Epithelial cell of esophagus (primary cell): Measurements from ENCODE around the gene ITGB2.

Source experiments
- DNase-seq: peaks from one replicate; pipeline ENCODE4 v3.0.0; 2010; ENCODE audit warnings: low read depth
- H3K4me3 ChIP-seq: 2 replicates; pipeline ENCODE4 v1.5.1; 2011; ENCODE audit warnings: mild to moderate bottlenecking, low read length, control low read depth
- TF ChIP-seq, protein P1 (sequence below): IDR thresholded peaks from 2 replicates; pipeline ENCODE4 v1.5.1; 2011; ENCODE audit warnings: low read depth, mild to moderate bottlenecking, low read length, control low read depth, inconsistent platforms; ENCODE audit not compliant: insufficient read depth; ENCODE audit errors: missing control alignments

Gene ITGB2

DNA sequence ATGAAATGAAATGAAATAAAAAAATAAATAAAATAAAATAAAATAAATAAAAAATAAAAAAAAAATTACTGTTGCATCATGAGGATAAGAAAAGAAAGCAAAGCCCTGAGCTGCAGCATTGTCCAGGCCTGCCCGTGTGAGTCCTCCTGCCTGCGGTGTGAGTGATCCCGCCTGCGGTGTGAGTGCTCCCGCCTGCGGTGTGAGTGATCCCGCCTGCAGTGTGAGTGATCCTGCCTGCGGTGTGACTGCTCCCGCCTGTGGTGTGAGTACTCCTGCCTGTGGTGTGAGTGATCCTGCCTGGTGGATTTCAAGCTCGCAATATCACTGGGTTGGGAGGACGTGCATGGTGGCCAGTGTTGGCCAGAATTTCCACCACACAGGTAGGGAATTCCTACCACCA, 24.8 kb downstream of the ITGB2 start:
- no peak overlapping the region for H3K4me3 ChIP-seq
- no peak for DNase-seq
- TF ChIP-seq, protein P1, sequence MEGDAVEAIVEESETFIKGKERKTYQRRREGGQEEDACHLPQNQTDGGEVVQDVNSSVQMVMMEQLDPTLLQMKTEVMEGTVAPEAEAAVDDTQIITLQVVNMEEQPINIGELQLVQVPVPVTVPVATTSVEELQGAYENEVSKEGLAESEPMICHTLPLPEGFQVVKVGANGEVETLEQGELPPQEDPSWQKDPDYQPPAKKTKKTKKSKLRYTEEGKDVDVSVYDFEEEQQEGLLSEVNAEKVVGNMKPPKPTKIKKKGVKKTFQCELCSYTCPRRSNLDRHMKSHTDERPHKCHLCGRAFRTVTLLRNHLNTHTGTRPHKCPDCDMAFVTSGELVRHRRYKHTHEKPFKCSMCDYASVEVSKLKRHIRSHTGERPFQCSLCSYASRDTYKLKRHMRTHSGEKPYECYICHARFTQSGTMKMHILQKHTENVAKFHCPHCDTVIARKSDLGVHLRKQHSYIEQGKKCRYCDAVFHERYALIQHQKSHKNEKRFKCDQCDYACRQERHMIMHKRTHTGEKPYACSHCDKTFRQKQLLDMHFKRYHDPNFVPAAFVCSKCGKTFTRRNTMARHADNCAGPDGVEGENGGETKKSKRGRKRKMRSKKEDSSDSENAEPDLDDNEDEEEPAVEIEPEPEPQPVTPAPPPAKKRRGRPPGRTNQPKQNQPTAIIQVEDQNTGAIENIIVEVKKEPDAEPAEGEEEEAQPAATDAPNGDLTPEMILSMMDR = no peak

DNA sequence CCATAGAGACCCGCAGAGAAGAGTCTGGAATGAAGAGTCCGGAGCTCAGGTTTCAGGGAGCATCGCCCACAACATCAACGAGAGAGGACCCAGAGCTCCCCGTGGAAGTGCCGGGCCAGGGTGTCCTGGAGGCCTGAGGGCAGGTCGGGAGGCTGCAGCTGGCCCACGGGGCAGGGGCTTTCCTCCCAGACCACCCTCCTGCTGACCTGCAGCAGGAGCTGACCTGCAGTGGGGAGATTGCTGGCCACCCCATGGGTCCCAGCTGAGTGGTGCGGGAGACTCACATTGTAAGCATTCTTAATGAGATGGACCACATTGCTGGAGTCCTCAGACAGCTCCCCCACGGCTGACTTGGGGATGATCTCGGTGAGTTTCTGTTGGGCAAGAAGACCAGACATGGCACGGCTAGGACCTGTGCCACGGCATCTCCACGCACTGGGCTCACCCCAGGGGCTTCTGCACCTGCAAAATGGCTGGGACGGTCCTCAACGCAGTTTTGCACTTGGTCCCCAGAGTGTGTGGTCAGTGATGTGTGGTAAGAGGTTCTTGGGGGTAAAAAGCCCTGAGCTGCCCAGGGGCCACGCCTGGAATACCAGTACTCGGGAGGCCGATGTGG, 25.9 kb downstream of the ITGB2 start:
- H3K4me3 ChIP-seq = no peak overlapping the region
- DNase-seq = no peak
- TF ChIP-seq, protein P1 = no peak

DNA sequence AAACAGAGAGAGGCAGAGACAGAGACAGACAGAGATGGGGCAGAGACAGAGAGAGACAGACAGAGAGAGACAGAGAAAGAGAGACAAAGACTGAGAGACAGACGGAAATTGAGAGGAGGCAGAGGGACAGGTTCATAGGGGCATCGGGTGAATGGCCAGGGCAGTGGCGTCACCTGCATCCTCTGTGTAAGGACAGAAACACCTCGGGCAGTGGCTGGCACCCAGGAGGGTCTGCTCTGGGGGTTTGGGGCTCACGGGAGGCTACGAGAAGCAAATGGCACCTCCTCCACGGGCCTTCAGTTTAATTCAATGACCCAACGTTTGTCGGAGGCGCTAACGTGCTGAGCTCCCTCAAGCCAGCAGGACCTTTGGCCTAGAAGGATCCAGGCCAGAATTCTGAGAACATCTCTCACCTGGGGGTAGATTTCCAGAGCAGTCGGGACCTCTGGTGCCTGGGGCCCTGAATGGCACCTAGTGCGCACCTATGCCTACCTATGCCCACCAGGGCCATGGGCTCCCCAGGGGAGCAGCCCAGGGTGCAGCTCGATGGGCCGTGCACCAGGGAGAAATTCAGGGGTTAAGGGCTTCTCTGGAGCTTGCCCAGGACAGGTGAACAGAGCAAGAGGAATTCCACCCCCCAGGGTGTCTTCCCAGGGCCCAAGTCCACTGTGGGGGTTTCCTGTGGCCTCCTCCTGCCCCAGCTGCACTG, 26.6 kb downstream of the ITGB2 start:
- TF ChIP-seq, protein P1 = no peak
- no peak overlapping the region for H3K4me3 ChIP-seq
- no peak for DNase-seq

DNA sequence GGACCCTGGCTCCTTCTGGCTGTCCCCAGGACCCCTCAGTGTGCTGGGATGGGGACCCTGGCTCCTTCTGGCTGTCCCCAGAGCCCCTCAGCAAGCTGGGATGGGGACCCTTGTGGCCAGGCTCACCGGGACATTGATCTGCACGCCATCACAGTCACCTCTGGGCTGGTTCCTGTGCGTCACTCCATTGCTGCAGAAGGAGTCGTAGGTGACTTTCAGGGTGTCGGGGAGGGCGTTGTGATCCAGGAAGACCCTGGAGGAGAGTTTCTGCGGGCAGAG, 27.5 kb downstream of the ITGB2 start:
- H3K4me3 ChIP-seq = no peak overlapping the region
- TF ChIP-seq, protein P1 = no peak
- no peak for DNase-seq

DNA sequence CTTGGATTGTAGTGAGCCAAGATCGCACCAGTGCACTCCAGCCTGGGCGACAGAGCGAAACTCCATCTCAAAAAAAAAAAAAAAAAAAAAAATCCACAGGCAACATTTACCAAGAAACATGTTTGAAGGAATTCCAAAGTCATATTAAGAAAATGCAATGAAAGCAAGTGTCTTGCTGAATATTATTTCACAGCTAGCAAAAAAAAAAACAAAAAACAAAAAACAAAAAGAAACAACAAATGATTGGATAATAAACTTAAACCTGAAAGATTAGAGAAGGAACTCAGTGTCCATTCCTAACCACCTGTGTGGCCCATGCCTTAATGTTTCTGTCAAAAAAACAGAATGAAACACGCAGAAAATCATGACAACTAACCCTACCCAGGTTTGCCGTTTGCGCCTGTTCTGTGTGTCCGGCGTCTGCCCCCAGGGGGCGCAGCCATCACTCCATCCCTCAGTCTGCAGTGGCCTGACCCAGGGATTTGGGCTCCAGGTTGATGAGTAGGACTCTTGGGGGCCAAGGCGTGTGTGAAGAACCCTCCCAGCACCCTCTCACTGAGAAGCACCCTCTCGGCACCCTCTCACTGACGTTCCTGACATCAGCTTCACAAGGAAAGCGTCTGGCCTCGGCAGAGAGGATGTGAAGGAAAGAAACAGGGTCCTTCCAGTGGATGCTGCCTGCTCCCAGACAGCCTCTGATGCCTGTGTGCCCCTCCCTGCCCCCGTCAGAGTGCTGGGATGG, 28.0 kb downstream of the ITGB2 start:
- no peak overlapping the region for H3K4me3 ChIP-seq
- TF ChIP-seq, protein P1 = peak; percentile 91
- DNase-seq = peak; percentile 61

DNA sequence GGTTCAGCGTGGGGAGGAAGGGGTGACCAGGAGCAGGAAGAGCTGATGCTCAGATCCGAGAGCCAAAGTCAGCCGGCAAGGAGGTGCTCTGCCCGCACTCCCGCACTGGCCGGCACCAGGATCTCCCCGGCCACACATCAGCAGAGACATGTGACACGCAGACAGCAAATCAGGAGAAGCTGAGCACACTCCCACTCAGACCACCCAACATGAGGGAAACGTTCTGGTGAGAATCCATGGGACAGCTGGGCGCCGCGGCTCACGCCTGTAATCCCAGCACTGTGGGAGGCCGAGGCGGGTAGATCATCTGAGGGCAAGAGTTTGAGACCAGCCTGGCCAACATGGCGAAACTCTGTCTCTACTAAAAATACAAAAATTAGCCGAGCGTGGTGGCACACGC, 28.6 kb downstream of the ITGB2 start:
- TF ChIP-seq, protein P1 = no peak
- no peak for DNase-seq
- no peak overlapping the region for H3K4me3 ChIP-seq
